ENCODE measurements around the gene ACOX3. TPM values are rescaled to one million over a fixed set of nuclear protein-coding genes. Genes with fewer than 3 reads are reported as not detected.

Gene ACOX3
- total RNA-seq, 1 experiment from 2014 or later, result 17.9 TPM

GRCh38 chr4:8419222-8420041, 21.1 kb downstream of the ACOX3 start:
- ChIA-PET POLR2A (interaction anchor here (0.5 to 1.3 kb wide), 5 partner anchors 9 to 1686 kb away, joined by 3 to 4 read pairs (median 3); no protein-coding TSS in a partner anchor), CTCF (interaction anchor here (0.9 to 3.6 kb wide), 6 partner anchors 11 to 154 kb away, joined by 3 to 22 read pairs (median 4); no protein-coding TSS in a partner anchor)
- peaks cover 20% of the 10 kb centered on the region for H3K4me1 Mint-ChIP-seq (ENCODE audit: insufficient read depth, unreplicated experiment)
- H3K9me3 Mint-ChIP-seq (ENCODE audit: unreplicated experiment), result no peaks in the 10 kb centered on the region
- DNase-seq (ENCODE audit: unreplicated experiment), result peak; percentile 65
- no TSS peak for BruUV-seq (replicated peaks)
- no peak overlapping the region for H3K27ac Mint-ChIP-seq (ENCODE audit: low read depth, unreplicated experiment)
- no peak for TF ChIP-seq CTCF (IDR thresholded peaks at IDR 0.05; ENCODE audit: unreplicated experiment)
- peaks cover 8% of the 10 kb centered on the region for H3K36me3 Mint-ChIP-seq (ENCODE audit: insufficient read depth, unreplicated experiment)
- intact Hi-C loops (cut with micrococcal nuclease), result no loop called here
- H3K4me3 Mint-ChIP-seq (ENCODE audit: unreplicated experiment), result no peak overlapping the region
- H3K27me3 Mint-ChIP-seq (ENCODE audit: insufficient read depth, unreplicated experiment), result no peaks in the 10 kb centered on the region

DNA sequence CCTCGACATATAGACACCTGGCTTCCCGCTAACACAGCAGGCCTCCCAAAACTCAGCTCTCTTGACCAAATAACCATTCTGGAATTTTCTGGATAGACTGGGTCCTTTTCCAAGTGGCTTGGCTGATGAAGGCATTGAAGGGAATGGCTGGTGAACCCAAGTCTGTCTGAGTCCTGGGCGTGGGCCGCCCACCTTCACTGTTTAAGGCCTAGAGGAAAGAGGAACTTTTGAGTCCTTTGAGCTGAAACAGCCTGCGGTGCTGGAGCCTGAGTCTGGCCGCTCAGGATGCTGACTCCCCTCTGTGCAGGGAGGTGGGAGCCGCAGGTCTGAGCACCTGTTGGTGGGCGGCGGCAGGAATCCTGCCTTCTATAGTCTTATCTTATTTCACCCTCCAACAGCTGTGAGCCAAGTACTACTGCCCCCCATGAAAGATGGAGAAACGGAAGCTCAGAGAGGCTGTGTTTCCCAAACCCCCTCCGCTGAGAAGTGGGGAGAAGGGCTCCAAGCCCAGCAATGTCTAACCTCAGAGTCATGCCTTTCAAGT, 23.4 kb downstream of the ACOX3 start:
- Mint-ChIP-seq H3K4me1 (ENCODE audit: insufficient read depth, unreplicated experiment) (peaks cover 13% of the 10 kb centered on the region), H3K4me3 (ENCODE audit: unreplicated experiment) (no peak overlapping the region), H3K27ac (ENCODE audit: low read depth, unreplicated experiment) (no peak overlapping the region), H3K27me3 (ENCODE audit: insufficient read depth, unreplicated experiment) (no peaks in the 10 kb centered on the region), H3K9me3 (ENCODE audit: unreplicated experiment) (no peaks in the 10 kb centered on the region), H3K36me3 (ENCODE audit: insufficient read depth, unreplicated experiment) (peaks cover 15% of the 10 kb centered on the region)
- ChIA-PET CTCF (interaction anchor here (0.6 to 1.7 kb wide), 3 partner anchors 10 to 527 kb away, joined by 3 to 4 read pairs (median 4); no protein-coding TSS in a partner anchor), POLR2A (interaction anchor here (1.3 kb wide), 1 partner anchor 23 kb away, joined by 5 read pairs; the partner anchor contains the start of genes ACOX3 and TRMT44)
- no peak for TF ChIP-seq CTCF (IDR thresholded peaks at IDR 0.05; ENCODE audit: unreplicated experiment)
- BruUV-seq (replicated peaks), result no TSS peak
- no peak for DNase-seq (ENCODE audit: unreplicated experiment)
- intact Hi-C loops (cut with micrococcal nuclease), result no loop called here

DNA sequence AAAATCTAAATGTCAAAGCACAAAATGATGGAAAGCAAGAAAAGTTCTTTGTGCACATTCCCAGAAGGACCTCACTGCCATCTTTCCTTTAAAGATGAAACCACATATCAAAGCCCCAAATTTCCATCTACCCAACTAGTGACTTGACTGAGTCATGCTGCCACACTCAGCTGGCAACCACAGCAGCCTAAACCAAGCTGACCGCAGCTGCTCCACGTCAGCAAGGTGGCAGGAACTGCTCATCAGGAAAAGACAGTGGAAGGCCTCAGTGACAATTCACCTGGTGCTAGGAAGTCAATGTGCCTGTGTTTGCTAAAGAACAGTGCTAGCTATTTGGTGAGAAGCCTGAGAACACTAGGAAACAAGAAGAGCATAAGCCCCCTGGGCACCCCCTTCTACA, 26.1 kb downstream of the ACOX3 start:
- Mint-ChIP-seq H3K4me1 (ENCODE audit: insufficient read depth, unreplicated experiment) (peaks cover 3% of the 10 kb centered on the region), H3K27me3 (ENCODE audit: insufficient read depth, unreplicated experiment) (no peaks in the 10 kb centered on the region), H3K27ac (ENCODE audit: low read depth, unreplicated experiment) (no peak overlapping the region), H3K9me3 (ENCODE audit: unreplicated experiment) (no peaks in the 10 kb centered on the region), H3K4me3 (ENCODE audit: unreplicated experiment) (no peak overlapping the region), H3K36me3 (ENCODE audit: insufficient read depth, unreplicated experiment) (peaks cover 21% of the 10 kb centered on the region)
- DNase-seq (ENCODE audit: unreplicated experiment), result no peak
- intact Hi-C loops (cut with micrococcal nuclease), result no loop called here
- BruUV-seq (replicated peaks), result no TSS peak
- CTCF ChIA-PET, result interaction anchor here (1.9 kb wide), 1 partner anchor 11 kb away, joined by 5 read pairs; no protein-coding TSS in a partner anchor
- POLR2A ChIA-PET, result interaction anchor here (2.0 kb wide), 1 partner anchor 13 kb away, joined by 7 read pairs; no protein-coding TSS in a partner anchor
- no peak for TF ChIP-seq CTCF (IDR thresholded peaks at IDR 0.05; ENCODE audit: unreplicated experiment)

- POLR2A ChIA-PET, result no interaction called here
- no peak for TF ChIP-seq CTCF (IDR thresholded peaks at IDR 0.05; ENCODE audit: unreplicated experiment)
- intact Hi-C loops (cut with micrococcal nuclease), result no loop called here
- no peaks in the 10 kb centered on the region for H3K27me3 Mint-ChIP-seq (ENCODE audit: insufficient read depth, unreplicated experiment)
- H3K36me3 Mint-ChIP-seq (ENCODE audit: insufficient read depth, unreplicated experiment), result peaks cover 21% of the 10 kb centered on the region
- no peaks in the 10 kb centered on the region for H3K9me3 Mint-ChIP-seq (ENCODE audit: unreplicated experiment)
- H3K27ac Mint-ChIP-seq (ENCODE audit: low read depth, unreplicated experiment), result no peak overlapping the region
- no peak for DNase-seq (ENCODE audit: unreplicated experiment)
- no TSS peak for BruUV-seq (replicated peaks)
- peaks cover 6% of the 10 kb centered on the region for H3K4me1 Mint-ChIP-seq (ENCODE audit: insufficient read depth, unreplicated experiment)
- no peak overlapping the region for H3K4me3 Mint-ChIP-seq (ENCODE audit: unreplicated experiment)
- CTCF ChIA-PET, result no interaction called here
Measured at GRCh38 chr4:8412288-8412687, 28.2 kb downstream of the ACOX3 start.

Measured in MCF 10A (cell line).